ENCODE results near the gene WDR4. TPM values are rescaled to one million over a fixed set of nuclear protein-coding genes. Genes with fewer than 3 reads are reported as not detected.
A peak's percentile ranks its signal among the peaks of the same experiment; 100 is the strongest.

WDR4 gene
- total RNA-seq, 1 experiment from 2014 or later: 42.6 TPM

- TF ChIP-seq ZNF219 (CRISPR knock-in tag; IDR thresholded peaks at IDR 0.05; ENCODE audit: borderline replicate concordance): no peak
- TF ChIP-seq ZNF263 (CRISPR knock-in tag; IDR thresholded peaks at IDR 0.05; ENCODE audit: low read depth): peak; percentile 58; the same call in 1 of the 2 replicates
- TF ChIP-seq E2F4 (CRISPR knock-in tag; IDR thresholded peaks at IDR 0.05; ENCODE audit: borderline replicate concordance, low read depth): no peak
- 0 out of 2 replicates have a peak, but pooled peaks have one; percentile 21 for TF ChIP-seq KAT7 (CRISPR knock-in tag; IDR thresholded peaks at IDR 0.05; ENCODE audit: borderline replicate concordance)
- TF ChIP-seq ZNF671 (CRISPR knock-in tag; IDR thresholded peaks at IDR 0.05): no peak
- peak; percentile 99 for TF ChIP-seq CREM (CRISPR knock-in tag; IDR thresholded peaks at IDR 0.05)
- no peak for TF ChIP-seq CTCF (IDR thresholded peaks at IDR 0.05)
- TF ChIP-seq ELF4 (CRISPR knock-in tag; IDR thresholded peaks at IDR 0.05; ENCODE audit: low read depth): no peak
- TF ChIP-seq AR (CRISPR knock-in tag; IDR thresholded peaks at IDR 0.05): no peak
- TF ChIP-seq TEAD4 (CRISPR knock-in tag; IDR thresholded peaks at IDR 0.05): no peak
- no peak; the same call in 1 of the 2 replicates for TF ChIP-seq JUN (CRISPR knock-in tag; IDR thresholded peaks at IDR 0.05)
- no peak; the same call in 1 of the 2 replicates for TF ChIP-seq GABPB1 (CRISPR knock-in tag; IDR thresholded peaks at IDR 0.05)
- TF ChIP-seq ATF6 (CRISPR knock-in tag; IDR thresholded peaks at IDR 0.05): no peak
- TF ChIP-seq ATF2 (CRISPR knock-in tag; IDR thresholded peaks at IDR 0.05; ENCODE audit: borderline replicate concordance, low read depth): no peak
- TF ChIP-seq MXD4 (CRISPR knock-in tag; IDR thresholded peaks at IDR 0.05; ENCODE audit: borderline replicate concordance): no peak
- TF ChIP-seq NR2C2 (CRISPR knock-in tag; IDR thresholded peaks at IDR 0.05): no peak
- TF ChIP-seq, protein P1, sequence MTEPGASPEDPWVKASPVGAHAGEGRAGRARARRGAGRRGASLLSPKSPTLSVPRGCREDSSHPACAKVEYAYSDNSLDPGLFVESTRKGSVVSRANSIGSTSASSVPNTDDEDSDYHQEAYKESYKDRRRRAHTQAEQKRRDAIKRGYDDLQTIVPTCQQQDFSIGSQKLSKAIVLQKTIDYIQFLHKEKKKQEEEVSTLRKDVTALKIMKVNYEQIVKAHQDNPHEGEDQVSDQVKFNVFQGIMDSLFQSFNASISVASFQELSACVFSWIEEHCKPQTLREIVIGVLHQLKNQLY (CRISPR knock-in tag; IDR thresholded peaks at IDR 0.05): no peak
- TF ChIP-seq PRDM15 (CRISPR knock-in tag; IDR thresholded peaks at IDR 0.05): no peak
- TF ChIP-seq ZNF138 (CRISPR knock-in tag; conservative IDR thresholded peaks at IDR 0.05): no peak
- peak; percentile 77; the same call in 1 of the 2 replicates for TF ChIP-seq ATF1 (CRISPR knock-in tag; IDR thresholded peaks at IDR 0.05)
- peak; percentile 86; the same call in 1 of the 2 replicates for TF ChIP-seq SMAD3 (CRISPR knock-in tag; IDR thresholded peaks at IDR 0.05; ENCODE audit: borderline replicate concordance)
- TF ChIP-seq ZMAT4 (CRISPR knock-in tag; IDR thresholded peaks at IDR 0.05): no peak
- no peak for TF ChIP-seq HMGA2 (CRISPR knock-in tag; IDR thresholded peaks at IDR 0.05)
- peak; percentile 81 for TF ChIP-seq CREB1 (CRISPR knock-in tag; IDR thresholded peaks at IDR 0.05)
These were observed at the start of gene WDR4 (continued) for GRCh38 chr21:42878993-42879787.
